ENCODE results near the gene BTG3.

The BTG3 gene

DNA sequence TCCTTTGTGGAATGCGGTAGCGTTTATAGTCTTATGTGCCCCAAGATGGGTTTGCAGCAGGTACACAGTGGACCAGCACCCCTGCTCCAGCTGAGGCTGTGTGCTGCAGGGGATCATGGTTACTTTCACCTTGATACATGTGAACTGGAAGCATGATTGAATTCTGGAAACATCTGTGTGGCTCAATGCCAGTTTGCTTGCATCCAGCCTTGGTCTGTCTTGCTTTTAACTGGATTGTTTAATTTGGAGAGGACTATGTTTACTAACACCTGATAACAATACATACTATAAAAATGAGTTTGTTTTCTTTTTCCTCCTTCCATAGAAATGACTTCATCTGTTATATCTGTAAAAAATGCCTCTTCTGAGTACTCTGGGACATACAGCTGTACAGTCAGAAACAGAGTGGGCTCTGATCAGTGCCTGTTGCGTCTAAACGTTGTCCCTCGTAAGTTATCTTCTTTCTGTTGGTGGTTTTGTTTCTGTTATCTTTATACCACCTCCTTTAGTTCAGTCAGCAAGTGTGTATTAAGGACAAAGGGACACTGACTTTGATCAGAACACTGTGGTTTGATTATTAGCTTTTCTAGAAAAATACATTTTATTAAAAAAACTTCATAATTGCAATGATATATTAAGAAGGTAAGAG lies 52.2 kb downstream of the BTG3 start:
- H3K4me3 ChIP-seq (replicated peaks; ENCODE audit: low read depth, low read length), result no peak overlapping the region
- TF ChIP-seq, protein P1, sequence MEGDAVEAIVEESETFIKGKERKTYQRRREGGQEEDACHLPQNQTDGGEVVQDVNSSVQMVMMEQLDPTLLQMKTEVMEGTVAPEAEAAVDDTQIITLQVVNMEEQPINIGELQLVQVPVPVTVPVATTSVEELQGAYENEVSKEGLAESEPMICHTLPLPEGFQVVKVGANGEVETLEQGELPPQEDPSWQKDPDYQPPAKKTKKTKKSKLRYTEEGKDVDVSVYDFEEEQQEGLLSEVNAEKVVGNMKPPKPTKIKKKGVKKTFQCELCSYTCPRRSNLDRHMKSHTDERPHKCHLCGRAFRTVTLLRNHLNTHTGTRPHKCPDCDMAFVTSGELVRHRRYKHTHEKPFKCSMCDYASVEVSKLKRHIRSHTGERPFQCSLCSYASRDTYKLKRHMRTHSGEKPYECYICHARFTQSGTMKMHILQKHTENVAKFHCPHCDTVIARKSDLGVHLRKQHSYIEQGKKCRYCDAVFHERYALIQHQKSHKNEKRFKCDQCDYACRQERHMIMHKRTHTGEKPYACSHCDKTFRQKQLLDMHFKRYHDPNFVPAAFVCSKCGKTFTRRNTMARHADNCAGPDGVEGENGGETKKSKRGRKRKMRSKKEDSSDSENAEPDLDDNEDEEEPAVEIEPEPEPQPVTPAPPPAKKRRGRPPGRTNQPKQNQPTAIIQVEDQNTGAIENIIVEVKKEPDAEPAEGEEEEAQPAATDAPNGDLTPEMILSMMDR (IDR thresholded peaks at IDR 0.05; ENCODE audit: low read length, missing control alignments), result no peak
- DNase-seq (ENCODE audit: low read depth), result no peak

DNA sequence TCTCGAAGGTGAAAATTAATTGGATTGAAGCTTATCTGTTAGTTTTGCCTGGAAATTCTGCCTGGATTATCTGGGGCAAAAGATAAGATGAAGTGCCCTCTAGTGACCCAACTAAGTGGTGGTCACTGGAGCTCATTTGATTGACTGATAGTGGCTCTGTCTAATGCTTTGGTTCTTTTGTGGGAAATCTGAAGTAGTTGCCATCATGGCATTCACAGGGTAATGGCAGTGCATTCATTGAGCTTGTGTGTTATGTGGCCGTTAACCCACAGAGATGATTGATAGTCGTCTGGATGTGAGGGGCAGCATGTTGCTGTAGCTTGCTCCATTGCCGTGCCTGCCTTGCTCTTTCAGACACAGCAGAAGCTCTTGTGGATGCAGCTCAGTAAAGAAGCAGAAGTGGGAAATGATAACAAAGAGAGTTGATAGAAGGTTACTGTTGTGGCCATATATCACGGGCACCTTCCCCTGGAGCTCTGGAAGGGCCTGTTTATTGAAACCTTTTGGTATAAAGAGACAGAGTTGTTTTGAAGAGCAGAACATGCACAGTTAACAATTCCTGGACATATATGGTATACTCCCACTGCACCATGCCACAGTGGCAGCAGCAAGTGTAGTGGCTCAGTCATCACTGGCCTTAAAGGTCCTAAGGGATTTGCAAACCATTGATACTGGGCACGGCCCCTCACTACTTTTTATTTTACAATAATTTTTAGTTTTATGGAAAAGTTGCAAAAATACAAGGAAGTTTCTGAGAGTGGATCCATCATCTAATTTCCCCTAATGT lies 57.8 kb downstream of the BTG3 start:
- no peak overlapping the region for H3K4me3 ChIP-seq (replicated peaks; ENCODE audit: low read depth, low read length)
- DNase-seq (ENCODE audit: low read depth), result peak; percentile 12
- TF ChIP-seq, protein P1 (IDR thresholded peaks at IDR 0.05; ENCODE audit: low read length, missing control alignments), result peak; percentile 17

DNA sequence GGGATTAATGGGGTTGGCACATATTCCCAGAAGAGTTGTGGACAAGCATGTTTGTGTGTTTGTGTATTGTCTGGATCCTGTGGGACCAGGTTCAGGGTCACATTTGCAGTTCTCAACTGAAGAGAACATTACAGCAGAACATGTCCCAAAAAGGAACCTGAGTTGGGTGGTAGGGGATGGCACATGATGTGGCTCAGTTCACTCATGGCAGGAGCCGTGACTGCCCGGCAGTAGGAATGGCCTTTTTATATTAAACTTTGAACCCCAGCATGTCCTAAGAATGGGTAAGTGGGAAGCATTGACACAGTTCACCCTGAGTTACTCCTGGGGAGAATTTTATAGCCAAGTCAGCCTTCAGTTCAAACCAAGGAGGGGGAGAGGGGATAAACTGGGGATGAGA lies 58.6 kb downstream of the BTG3 start:
- DNase-seq (ENCODE audit: low read depth), result no peak
- no peak overlapping the region for H3K4me3 ChIP-seq (replicated peaks; ENCODE audit: low read depth, low read length)
- TF ChIP-seq, protein P1 (IDR thresholded peaks at IDR 0.05; ENCODE audit: low read length, missing control alignments), result no peak

DNA sequence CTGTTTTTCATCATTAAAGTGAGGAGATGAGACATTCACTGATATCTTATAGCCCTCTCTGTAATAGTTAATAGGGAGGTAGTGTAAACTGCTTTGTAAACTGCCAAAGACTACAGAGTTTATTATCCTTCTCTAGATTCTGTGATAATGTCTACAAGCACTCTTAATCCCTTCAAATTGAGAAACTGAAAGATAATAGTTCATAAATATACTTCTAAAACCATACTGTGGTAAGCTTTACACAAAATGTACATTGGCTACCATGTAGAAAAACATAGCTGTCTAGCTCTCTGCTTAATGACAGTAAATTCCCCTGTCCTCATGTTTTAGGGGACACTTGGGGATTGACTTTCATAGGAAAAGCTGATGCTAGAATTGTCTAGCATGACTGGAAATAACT lies 60.3 kb downstream of the BTG3 start:
- no peak for DNase-seq (ENCODE audit: low read depth)
- TF ChIP-seq, protein P1 (IDR thresholded peaks at IDR 0.05; ENCODE audit: low read length, missing control alignments), result no peak

DNA sequence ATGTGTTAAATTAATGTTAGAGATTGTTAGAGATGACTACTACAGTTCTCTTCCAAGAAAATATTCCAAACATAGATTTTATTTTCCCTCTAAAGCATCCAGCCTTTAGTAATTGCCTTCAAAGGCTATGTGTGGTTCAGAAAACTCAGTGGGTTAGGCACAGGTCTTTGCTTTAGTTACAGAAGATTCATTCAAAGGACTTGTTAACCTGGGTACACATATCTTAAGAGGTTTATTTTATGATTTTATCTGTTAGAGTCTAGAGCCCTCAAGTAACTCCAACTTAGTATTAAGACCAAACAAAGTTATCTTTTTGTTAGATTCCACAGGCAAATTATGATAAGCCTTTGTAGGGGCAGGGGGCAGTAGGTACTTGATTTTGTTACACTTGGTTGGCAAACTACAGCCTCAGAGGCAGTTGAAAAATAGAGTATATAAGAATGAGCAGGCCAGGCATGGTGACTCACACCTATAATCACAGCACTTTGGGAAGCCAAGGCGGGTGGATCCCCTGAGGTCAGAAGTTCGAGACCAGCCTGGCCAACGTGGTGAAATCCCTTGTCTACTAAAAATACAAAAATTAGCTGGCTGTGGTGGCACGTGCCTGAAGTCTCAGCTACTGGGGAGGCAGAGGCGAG lies 61.9 kb downstream of the BTG3 start:
- DNase-seq (ENCODE audit: low read depth), result no peak
- TF ChIP-seq, protein P1 (IDR thresholded peaks at IDR 0.05; ENCODE audit: low read length, missing control alignments), result no peak
- H3K4me3 ChIP-seq (replicated peaks; ENCODE audit: low read depth, low read length), result no peak overlapping the region

More for the DNA sequence above, 60.3 kb downstream of the BTG3 start:
- H3K4me3 ChIP-seq (replicated peaks; ENCODE audit: low read depth, low read length), result no peak overlapping the region

DNA sequence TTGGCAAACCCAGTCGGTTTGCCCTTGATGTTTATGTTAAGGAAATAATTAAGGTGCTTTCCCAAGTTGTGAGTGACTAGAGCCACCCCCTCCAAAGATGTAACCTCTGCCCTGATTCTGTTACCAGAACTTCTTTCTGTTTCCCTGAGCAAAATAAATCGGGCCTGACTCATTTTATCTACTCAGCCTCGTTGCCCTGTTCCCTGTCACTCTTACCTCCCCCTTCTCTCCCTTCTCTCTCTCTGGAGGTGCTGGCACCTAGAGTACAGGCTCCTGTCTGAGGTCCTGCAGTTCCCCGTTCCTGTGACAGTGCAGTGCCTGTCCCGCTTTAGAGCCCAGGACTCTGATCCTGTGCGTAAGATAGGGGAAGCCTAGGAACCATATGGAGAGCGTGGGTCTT lies 64.4 kb downstream of the BTG3 start:
- TF ChIP-seq, protein P1 (IDR thresholded peaks at IDR 0.05; ENCODE audit: low read length, missing control alignments), result no peak
- no peak for DNase-seq (ENCODE audit: low read depth)
- no peak overlapping the region for H3K4me3 ChIP-seq (replicated peaks; ENCODE audit: low read depth, low read length)

All from fibroblast of pulmonary artery (primary cell).